HepG2 (cell line): ENCODE results near the gene ALDH3A2. TPM values are rescaled to one million over a fixed set of nuclear protein-coding genes. Genes with fewer than 3 reads are reported as not detected.

Source experiments
- AGO1 ChIP-seq: fragments of 200-400 bp; formaldehyde crosslinking; IDR thresholded peaks from 2 replicates; pipeline ENCODE4 v1.6.1; 2017; ENCODE audit warnings: mild to moderate bottlenecking, low read depth, low read length, moderate library complexity; ENCODE audit not compliant: poor library complexity, severe bottlenecking
- CBX1 ChIP-seq: IDR thresholded peaks from one replicate; pipeline ENCODE4 v1.6.1; 2016; ENCODE audit warnings: antibody characterized with exemption, low read depth
- CBX5 ChIP-seq: sonication (generic); formaldehyde crosslinking; IDR thresholded peaks from 2 replicates; pipeline ENCODE4 v1.4.0; 2020; ENCODE audit warnings: missing genetic modification reagents, borderline replicate concordance
- CREM ChIP-seq, 2 experiments: sonication (generic) in 1 of 2; formaldehyde crosslinking in 1 of 2; IDR thresholded peaks; 2 replicates each; pipeline versions ENCODE4 v1.4.0 to v1.6.1; 2016 to 2020; ENCODE audit warnings: antibody characterized with exemption in 1 of 2, mild to moderate bottlenecking in 1 of 2, missing genetic modification reagents in 1 of 2
- ETV5 ChIP-seq: IDR thresholded peaks from 2 replicates; pipeline ENCODE4 v1.6.1; 2018; ENCODE audit warnings: missing biosample characterization, missing genetic modification reagents, inconsistent platforms, borderline replicate concordance
- HCFC1 ChIP-seq: fragments of 150-350 bp; IDR thresholded peaks from 2 replicates; pipeline ENCODE4 v1.6.1; 2014; ENCODE audit warnings: low read depth, low read length
- HOMEZ ChIP-seq: IDR thresholded peaks from 2 replicates; pipeline ENCODE4 v1.6.1; 2016; ENCODE audit warnings: low read depth
- IRF2 ChIP-seq: IDR thresholded peaks from 2 replicates; pipeline ENCODE4 v1.6.1; 2018; ENCODE audit warnings: missing genetic modification reagents, missing compliant biosample characterization
- PAX8 ChIP-seq: sonication (generic); formaldehyde crosslinking; IDR thresholded peaks from 2 replicates; pipeline ENCODE4 v1.8.0; 2022; ENCODE audit warnings: mild to moderate bottlenecking, missing genetic modification reagents, borderline replicate concordance
- RARG ChIP-seq: sonication (generic); formaldehyde crosslinking; IDR thresholded peaks from 2 replicates; pipeline ENCODE4 v1.4.0; 2020; ENCODE audit warnings: low read depth, mild to moderate bottlenecking, missing genetic modification reagents
- SRSF9 ChIP-seq: fragments of 200-400 bp; formaldehyde crosslinking; IDR thresholded peaks from 2 replicates; pipeline ENCODE4 v1.6.1; 2018; ENCODE audit warnings: borderline replicate concordance, mild to moderate bottlenecking, low read depth, low read length; ENCODE audit not compliant: insufficient read depth, poor library complexity, severe bottlenecking
- TBX3 ChIP-seq: fragments of 450-650 bp; IDR thresholded peaks from 2 replicates; pipeline ENCODE4 v1.6.1; 2017; ENCODE audit warnings: antibody characterized with exemption, mild to moderate bottlenecking, inconsistent platforms, borderline replicate concordance
- U2AF2 ChIP-seq: fragments of 200-400 bp; formaldehyde crosslinking; IDR thresholded peaks from 2 replicates; pipeline ENCODE4 v1.6.1; 2017; ENCODE audit warnings: low read depth, mild to moderate bottlenecking, low read length
- ZFP62 ChIP-seq: sonication (generic); formaldehyde crosslinking; IDR thresholded peaks from 2 replicates; pipeline ENCODE4 v1.4.0; 2020; ENCODE audit warnings: missing genetic modification reagents
- ZNF468 ChIP-seq: sonication (generic); formaldehyde crosslinking; IDR thresholded peaks from 2 replicates; pipeline ENCODE4 v1.8.0; 2022; ENCODE audit warnings: mild to moderate bottlenecking, moderate library complexity, missing genetic modification reagents
- ZNF512 ChIP-seq: sonication (generic); formaldehyde crosslinking; IDR thresholded peaks from 2 replicates; pipeline ENCODE4 v1.4.0; 2020; ENCODE audit warnings: mild to moderate bottlenecking, missing genetic modification reagents
- ZNF652 ChIP-seq: IDR thresholded peaks from 2 replicates; pipeline ENCODE4 v1.6.1; 2016; ENCODE audit warnings: low read depth, borderline replicate concordance
- polyA plus RNA-seq, 8 experiments: library from polyadenylated mRNA; depleted of rRNA in 3 of 8; stranded (reverse) in 7 of 8; unstranded in 1 of 8; fragments of >200 nt; fragmentation: Illumina TruSeq in 4 of 8; extraction: Trizol in 4 of 8; gene quantifications; 2 replicates each; pipeline versions ENCODE4 v1.2.1 to v1.2.3, GENCODE V29; 2011 to 2016; ENCODE audit warnings: low read depth in 4 of 8, missing spikeins in 1 of 8, mixed read lengths in 1 of 8; ENCODE audit not compliant: insufficient read depth in 1 of 8
- total RNA-seq, 5 experiments: library from RNA; depleted of rRNA; stranded (reverse); fragments of >200 nt; fragmentation: Illumina TruSeq; extraction: Trizol; gene quantifications; 2 replicates each; pipeline ENCODE4 v1.2.3, GENCODE V29; 2016; ENCODE audit warnings: low read depth in 1 of 5
- TF ChIP-seq, protein P1 (sequence below): sonication (generic); formaldehyde crosslinking; IDR thresholded peaks from 2 replicates; pipeline ENCODE4 v1.4.0; 2020; ENCODE audit warnings: missing genetic modification reagents
- TF ChIP-seq, protein P2 (sequence below): sonication (generic); formaldehyde crosslinking; IDR thresholded peaks from 2 replicates; pipeline ENCODE4 v1.5.1; 2020; ENCODE audit warnings: missing genetic modification reagents, mild to moderate bottlenecking, borderline replicate concordance

The ALDH3A2 gene
- total and polyA plus RNA-seq, 2 of the 13 experiments (the other 11 are each of a cell fraction or from before 2014, with no cell fraction given): 80.8 to 180 TPM

- TF ChIP-seq ZNF512 (CRISPR knock-in tag) (no peak), HOMEZ (peak; percentile 64), U2AF2 (no peak), IRF2 (CRISPR knock-in tag) (peak; percentile 92), CBX1 (peak; percentile 96), ZNF468 (0 out of 2 replicates have a peak, but pooled peaks have one; percentile 19), RARG (no peak; the same call in 1 of the 2 replicates), AGO1 (peak; percentile 72), TBX3 (peak; percentile 53; the same call in 1 of the 2 replicates), ZFP62 (0 out of 2 replicates have a peak, but pooled peaks have one; percentile 33), SRSF9 (no peak), PAX8 (no peak), HCFC1 (no peak), CREM (IDR thresholded peaks at IDR 0.05) (no peak; the same call in 1 of the 2 replicates), CREM (CRISPR knock-in tag; IDR thresholded peaks at IDR 0.05) (no peak), ZNF652 (CRISPR knock-in tag) (peak; percentile 57; the same call in 1 of the 2 replicates), CBX5 (peak; percentile 77; the same call in 1 of the 2 replicates), ETV5 (peak; percentile 83)
- TF ChIP-seq, protein P1, sequence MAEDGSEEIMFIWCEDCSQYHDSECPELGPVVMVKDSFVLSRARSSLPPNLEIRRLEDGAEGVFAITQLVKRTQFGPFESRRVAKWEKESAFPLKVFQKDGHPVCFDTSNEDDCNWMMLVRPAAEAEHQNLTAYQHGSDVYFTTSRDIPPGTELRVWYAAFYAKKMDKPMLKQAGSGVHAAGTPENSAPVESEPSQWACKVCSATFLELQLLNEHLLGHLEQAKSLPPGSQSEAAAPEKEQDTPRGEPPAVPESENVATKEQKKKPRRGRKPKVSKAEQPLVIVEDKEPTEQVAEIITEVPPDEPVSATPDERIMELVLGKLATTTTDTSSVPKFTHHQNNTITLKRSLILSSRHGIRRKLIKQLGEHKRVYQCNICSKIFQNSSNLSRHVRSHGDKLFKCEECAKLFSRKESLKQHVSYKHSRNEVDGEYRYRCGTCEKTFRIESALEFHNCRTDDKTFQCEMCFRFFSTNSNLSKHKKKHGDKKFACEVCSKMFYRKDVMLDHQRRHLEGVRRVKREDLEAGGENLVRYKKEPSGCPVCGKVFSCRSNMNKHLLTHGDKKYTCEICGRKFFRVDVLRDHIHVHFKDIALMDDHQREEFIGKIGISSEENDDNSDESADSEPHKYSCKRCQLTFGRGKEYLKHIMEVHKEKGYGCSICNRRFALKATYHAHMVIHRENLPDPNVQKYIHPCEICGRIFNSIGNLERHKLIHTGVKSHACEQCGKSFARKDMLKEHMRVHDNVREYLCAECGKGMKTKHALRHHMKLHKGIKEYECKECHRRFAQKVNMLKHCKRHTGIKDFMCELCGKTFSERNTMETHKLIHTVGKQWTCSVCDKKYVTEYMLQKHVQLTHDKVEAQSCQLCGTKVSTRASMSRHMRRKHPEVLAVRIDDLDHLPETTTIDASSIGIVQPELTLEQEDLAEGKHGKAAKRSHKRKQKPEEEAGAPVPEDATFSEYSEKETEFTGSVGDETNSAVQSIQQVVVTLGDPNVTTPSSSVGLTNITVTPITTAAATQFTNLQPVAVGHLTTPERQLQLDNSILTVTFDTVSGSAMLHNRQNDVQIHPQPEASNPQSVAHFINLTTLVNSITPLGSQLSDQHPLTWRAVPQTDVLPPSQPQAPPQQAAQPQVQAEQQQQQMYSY (CRISPR knock-in tag): peak; percentile 71; the same call in 1 of the 2 replicates
- TF ChIP-seq, protein P2, sequence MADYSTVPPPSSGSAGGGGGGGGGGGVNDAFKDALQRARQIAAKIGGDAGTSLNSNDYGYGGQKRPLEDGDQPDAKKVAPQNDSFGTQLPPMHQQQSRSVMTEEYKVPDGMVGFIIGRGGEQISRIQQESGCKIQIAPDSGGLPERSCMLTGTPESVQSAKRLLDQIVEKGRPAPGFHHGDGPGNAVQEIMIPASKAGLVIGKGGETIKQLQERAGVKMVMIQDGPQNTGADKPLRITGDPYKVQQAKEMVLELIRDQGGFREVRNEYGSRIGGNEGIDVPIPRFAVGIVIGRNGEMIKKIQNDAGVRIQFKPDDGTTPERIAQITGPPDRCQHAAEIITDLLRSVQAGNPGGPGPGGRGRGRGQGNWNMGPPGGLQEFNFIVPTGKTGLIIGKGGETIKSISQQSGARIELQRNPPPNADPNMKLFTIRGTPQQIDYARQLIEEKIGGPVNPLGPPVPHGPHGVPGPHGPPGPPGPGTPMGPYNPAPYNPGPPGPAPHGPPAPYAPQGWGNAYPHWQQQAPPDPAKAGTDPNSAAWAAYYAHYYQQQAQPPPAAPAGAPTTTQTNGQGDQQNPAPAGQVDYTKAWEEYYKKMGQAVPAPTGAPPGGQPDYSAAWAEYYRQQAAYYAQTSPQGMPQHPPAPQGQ: no peak
Measured at GRCh38 chr17:19648475-19649273, at the start of gene ALDH3A2 (continued).
